HG02885 (cell line): Measurements from ENCODE around the gene MYOCOS.
"Not testable (repeated sequence)": the region's sequence is repeated elsewhere in the genome, so short reads cannot be mapped to it uniquely, and the experiment has no call there.

Experiments used
- ATAC-seq: cut with Tn5 transposase; IDR thresholded peaks from one replicate; pipeline ENCODE4 v1.9.1; 2021; ENCODE audit warnings: mild to moderate bottlenecking; ENCODE audit not compliant: unreplicated experiment, poor library complexity

The MYOCOS gene

GRCh38 chr1:171622152-171622462, at the start of gene MYOCOS:
Gene MYOCOS, plus strand, starts transcription at chr1:171622243. Its CDS starts 1,641 bp downstream, at chr1:171623884.
- no peak for ATAC-seq

- ATAC-seq = no peak
Observed at GRCh38 chr1:171576144-171576543, 45.9 kb upstream of the MYOCOS start.

GRCh38 chr1:171581226-171581625, 40.8 kb upstream of the MYOCOS start:
- no peak for ATAC-seq

- no peak for ATAC-seq
Observed at GRCh38 chr1:171581766-171582165, 40.3 kb upstream of the MYOCOS start.

- ATAC-seq = no peak
Observed at GRCh38 chr1:171582589-171582988, 39.5 kb upstream of the MYOCOS start.

- ATAC-seq = no peak
Observed at GRCh38 chr1:171583591-171584201, 38.3 kb upstream of the MYOCOS start.

GRCh38 chr1:171585715-171586114, 36.3 kb upstream of the MYOCOS start:
- no peak for ATAC-seq

GRCh38 chr1:171588230-171588629, 33.8 kb upstream of the MYOCOS start:
- no peak for ATAC-seq

GRCh38 chr1:171590022-171590421, 32.0 kb upstream of the MYOCOS start:
- no peak for ATAC-seq

GRCh38 chr1:171595324-171595723, 26.7 kb upstream of the MYOCOS start:
- ATAC-seq = no peak

- ATAC-seq = no peak
Observed at GRCh38 chr1:171596119-171596518, 25.9 kb upstream of the MYOCOS start.

GRCh38 chr1:171596705-171597104, 25.3 kb upstream of the MYOCOS start:
- no peak for ATAC-seq

- ATAC-seq = no peak
Observed at GRCh38 chr1:171597203-171597602, 24.8 kb upstream of the MYOCOS start.

- ATAC-seq = not testable (repeated sequence)
Observed at GRCh38 chr1:171600310-171600709, 21.7 kb upstream of the MYOCOS start.

- no peak for ATAC-seq
Observed at GRCh38 chr1:171600862-171601261, 21.2 kb upstream of the MYOCOS start.

GRCh38 chr1:171603042-171603441, 19.0 kb upstream of the MYOCOS start:
- not testable (repeated sequence) for ATAC-seq

- ATAC-seq = no peak
Observed at GRCh38 chr1:171606402-171606941, 15.6 kb upstream of the MYOCOS start.

- peak; percentile 56 for ATAC-seq
Observed at GRCh38 chr1:171610385-171610784, 11.7 kb upstream of the MYOCOS start.

- ATAC-seq = no peak
Observed at GRCh38 chr1:171611306-171611705, 10.7 kb upstream of the MYOCOS start.

- ATAC-seq = no peak
Observed at GRCh38 chr1:171613282-171613681, 8.8 kb upstream of the MYOCOS start.

- not testable (repeated sequence) for ATAC-seq
Observed at GRCh38 chr1:171615122-171615906, 6.7 kb upstream of the MYOCOS start.

GRCh38 chr1:171616586-171616985, 5.5 kb upstream of the MYOCOS start:
- ATAC-seq = no peak
